Panc1 (cell line): ENCODE measurements around the gene RPS16. TPM values are rescaled to one million over a fixed set of nuclear protein-coding genes. Genes with fewer than 3 reads are reported as not detected.

Experiments
- ATAC-seq: fragments of 200-7000 bp; cut with Tn5 transposase; 2 replicates; pipeline ENCODE4 v1.9.1; 2020; ENCODE audit warnings: mild to moderate bottlenecking, moderate library complexity
- BruUV-seq: library from RNA; stranded (reverse); fragments of 400-500 nt; replicated peaks from 2 replicates; lab custom pipeline; 2021; lab: Mats Ljungman, UMichigan
- CTCF ChIA-PET: fragments of 300-600 bp; sonication (Branson Sonifier 250); formaldehyde crosslinking; loops from one replicate; lab custom pipeline; 2022; ENCODE audit warnings: antibody characterized with exemption; lab: Charles Lee
- POLR2A ChIA-PET: fragments of 300-600 bp; sonication (Branson Sonifier 250); formaldehyde crosslinking; loops from one replicate; lab custom pipeline; 2022; ENCODE audit warnings: antibody characterized with exemption; lab: Charles Lee
- DNase-seq: peaks from one replicate; pipeline ENCODE4 v3.0.0-alpha.2; 2010; ENCODE audit warnings: low read depth, low spot score
- H3K27ac ChIP-seq: 2 replicates; pipeline ENCODE4 v1.5.1; 2011; ENCODE audit warnings: mild to moderate bottlenecking, low read length, inconsistent platforms
- H3K27me3 ChIP-seq: fragments of 200-500 bp; sonication (Bioruptor generic); 2 replicates; pipeline ENCODE4 v1.6.0; 2014; ENCODE audit warnings: low read length, inconsistent platforms; ENCODE audit not compliant: control insufficient read depth, insufficient read depth
- H3K36me3 ChIP-seq: fragments of 200-500 bp; sonication (Bioruptor generic); 2 replicates; pipeline ENCODE4 v1.5.1; 2014; ENCODE audit warnings: inconsistent platforms, mild to moderate bottlenecking, low read length, moderate library complexity; ENCODE audit not compliant: control insufficient read depth, insufficient read depth
- H3K4me1 ChIP-seq: 2 replicates; pipeline ENCODE4 v1.5.1; 2011; ENCODE audit warnings: inconsistent platforms, mild to moderate bottlenecking, low read length, moderate library complexity; ENCODE audit not compliant: control insufficient read depth, insufficient read depth
- H3K4me3 ChIP-seq, 2 experiments: 2 replicates each; pipeline ENCODE4 v1.5.1; 2011 to 2012; ENCODE audit warnings: low read depth in 2 of 2, low read length in 2 of 2, mild to moderate bottlenecking in 2 of 2, inconsistent platforms in 1 of 2, moderate library complexity in 1 of 2
- H3K9me3 ChIP-seq: fragments of 200-500 bp; sonication (Bioruptor generic); 2 replicates; pipeline ENCODE4 v1.5.1; 2014; ENCODE audit warnings: low read depth, mild to moderate bottlenecking, inconsistent platforms, low read length, moderate library complexity; ENCODE audit not compliant: control insufficient read depth, insufficient read depth
- CTCF ChIP-seq: fragments of 450-650 bp; IDR thresholded peaks from 2 replicates; pipeline ENCODE4 v1.5.1; 2017; ENCODE audit warnings: mild to moderate bottlenecking
- POLR2AphosphoS5 ChIP-seq: IDR thresholded peaks from 2 replicates; pipeline ENCODE4 v1.6.1; 2012; ENCODE audit warnings: mild to moderate bottlenecking, low read depth, low read length, moderate library complexity
- REST ChIP-seq, 2 experiments: IDR thresholded peaks; 2 replicates each; pipeline ENCODE4 v1.6.1; 2011 to 2012; ENCODE audit warnings: low read depth in 2 of 2, control low read depth in 1 of 2, low read length in 1 of 2, mild to moderate bottlenecking in 1 of 2, moderate library complexity in 1 of 2; ENCODE audit not compliant: insufficient read depth in 1 of 2
- SIN3A ChIP-seq: IDR thresholded peaks from 2 replicates; pipeline ENCODE4 v1.6.1; 2012; ENCODE audit warnings: low read depth, mild to moderate bottlenecking, low read length, moderate library complexity, borderline replicate concordance; ENCODE audit not compliant: insufficient read depth
- TCF7L2 ChIP-seq: IDR thresholded peaks from 2 replicates; pipeline ENCODE4 v1.6.1; 2011; ENCODE audit warnings: mild to moderate bottlenecking, low read depth, low read length, inconsistent platforms
- in situ Hi-C: cut with HindIII; loops from 2 replicates; pipeline ENCODE4 v1.10.0; 2016; ENCODE audit warnings: low sequenced_read_pairs, low pct_unique_long_range_greater_than_20kb
- intact Hi-C: fragments of 100-400 bp; cut with micrococcal nuclease; formaldehyde crosslinking; loops from one replicate; pipeline ENCODE4 v1.10.0; 2022; ENCODE audit not compliant: unreplicated experiment
- total RNA-seq: library from RNA; stranded (reverse); gene quantifications from one replicate; pipeline ENCODE4 v1.2.1, GENCODE V29; 2021; ENCODE audit not compliant: unreplicated experiment

The RPS16 gene
- total RNA-seq, 1 experiment from 2014 or later = 27,832 TPM

- Histone ChIP-seq H3K4me3 (peak overlapping the region; percentile 42 to 55), H3K36me3 (peaks cover 7% of the 10 kb centered on the region), H3K4me1 (peaks cover 67% of the 10 kb centered on the region), H3K9me3 (no peaks in the 10 kb centered on the region), H3K27me3 (no peaks in the 10 kb centered on the region), H3K27ac (peak overlapping the region; percentile 92)
- ChIA-PET POLR2A (interaction anchor here (0.5 to 15.7 kb wide), 31 partner anchors 7 to 923 kb away, joined by 3 to 524 read pairs (median 5); partner anchors contain the start of genes EID2B, FBXO17, MED29 and PAF1), CTCF (interaction anchor here (0.6 to 4.6 kb wide), 12 partner anchors 8 to 446 kb away, joined by 3 to 144 read pairs (median 6); partner anchors contain the start of genes MED29, PAF1, RPS16 and SAMD4B)
- TF ChIP-seq CTCF (no peak), POLR2AphosphoS5 (no peak), REST (IDR thresholded peaks at IDR 0.05; ENCODE audit: insufficient read depth in 1 of 2, low read depth in 2 of 2, low read length in 1 of 2) (no peak), SIN3A (no peak), TCF7L2 (no peak)
- in situ Hi-C loops (no loop called here), intact Hi-C loops (no loop called here)
- BruUV-seq = no TSS peak
- DNase-seq (peak; percentile 96), ATAC-seq (peak; percentile 1)
Observed at GRCh38 chr19:39407660-39408391, 27.9 kb downstream of the RPS16 start.

DNA sequence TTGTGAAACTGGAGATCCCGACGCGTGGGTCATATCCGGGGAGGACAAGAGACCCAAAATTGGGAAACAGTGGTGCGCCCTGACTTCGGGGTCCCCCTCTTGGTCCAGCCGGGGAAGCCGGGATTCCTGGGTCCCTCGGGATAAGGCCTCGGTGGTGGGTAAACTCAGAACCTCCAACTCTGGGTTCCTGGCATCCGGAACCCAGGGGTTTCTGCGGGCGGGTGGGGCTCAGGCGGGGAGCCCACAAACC lies 28.4 kb downstream of the RPS16 start:
- ChIA-PET POLR2A (interaction anchor here (0.6 to 15.7 kb wide), 16 partner anchors 9 to 666 kb away, joined by 3 to 524 read pairs (median 8); partner anchors contain the start of genes MED29, PAF1, RPS16 and SAMD4B), CTCF (interaction anchor here (0.6 to 4.6 kb wide), 6 partner anchors 10 to 37 kb away, joined by 5 to 144 read pairs (median 8); partner anchors contain the start of genes MED29, PAF1 and RPS16)
- peak overlapping the region; percentile 42 to 55 for H3K4me3 ChIP-seq
- ATAC-seq (no peak), DNase-seq (no peak)
- BruUV-seq = no TSS peak
- no peaks in the 10 kb centered on the region for H3K9me3 ChIP-seq
- in situ Hi-C loops = no loop called here
- H3K4me1 ChIP-seq = peaks cover 72% of the 10 kb centered on the region
- intact Hi-C loops = no loop called here
- TF ChIP-seq POLR2AphosphoS5 (no peak), TCF7L2 (no peak), SIN3A (no peak), CTCF (no peak), REST (IDR thresholded peaks at IDR 0.05; ENCODE audit: insufficient read depth in 1 of 2, low read depth in 2 of 2, low read length in 1 of 2) (no peak)
- H3K36me3 ChIP-seq = peaks cover 7% of the 10 kb centered on the region
- peak overlapping the region; percentile 92 for H3K27ac ChIP-seq
- no peaks in the 10 kb centered on the region for H3K27me3 ChIP-seq
